PC-9 (cell line): ENCODE data around the gene TMEM253. TPM values are rescaled to one million over a fixed set of nuclear protein-coding genes. Genes with fewer than 3 reads are reported as not detected.

Experiments used
- BruUV-seq: library from RNA; stranded (reverse); fragments of 400-500 nt; replicated peaks from 2 replicates; lab custom pipeline; 2021; lab: Mats Ljungman, UMichigan
- CTCF ChIA-PET: fragments of 300-600 bp; sonication (Branson Sonifier 250); formaldehyde crosslinking; loops from one replicate; lab custom pipeline; 2022; ENCODE audit warnings: antibody characterized with exemption; lab: Charles Lee
- POLR2A ChIA-PET: fragments of 300-600 bp; sonication (Branson Sonifier 250); formaldehyde crosslinking; loops from one replicate; lab custom pipeline; 2022; ENCODE audit warnings: antibody characterized with exemption; ENCODE audit not compliant: unreplicated experiment; lab: Charles Lee
- DNase-seq, 2 experiments: peaks; one replicate each; pipeline versions ENCODE4 v3.0.0 to v3.0.0-alpha.2; 2015 to 2022; ENCODE audit warnings: mixed read lengths in 1 of 2
- H2AFZ ChIP-seq: fragments of 200-600 bp; sonication (generic); 2 replicates; pipeline ENCODE4 v1.8.1; 2017; ENCODE audit warnings: antibody characterized with exemption
- H3F3A ChIP-seq: fragments of 200-600 bp; sonication (generic); 2 replicates; pipeline ENCODE4 v1.8.1; 2017; ENCODE audit warnings: antibody characterized with exemption, mild to moderate bottlenecking, low read depth; ENCODE audit not compliant: insufficient read depth
- H3K27ac ChIP-seq: fragments of 200-600 bp; sonication (generic); 2 replicates; pipeline ENCODE4 v1.6.1; 2016; ENCODE audit warnings: mixed run types
- H3K27me3 ChIP-seq: fragments of 200-600 bp; sonication (generic); 2 replicates; pipeline ENCODE4 v1.6.1; 2016; ENCODE audit warnings: low read depth, mixed run types; ENCODE audit not compliant: insufficient read depth
- H3K36me3 ChIP-seq: fragments of 200-600 bp; sonication (generic); 2 replicates; pipeline ENCODE4 v1.6.1; 2016; ENCODE audit warnings: low read depth, mixed run types
- H3K4me1 ChIP-seq: fragments of 200-600 bp; sonication (generic); replicated peaks from 2 replicates; pipeline ENCODE4 v1.6.1; 2016; ENCODE audit warnings: mixed run types; ENCODE audit not compliant: insufficient read depth
- H3K4me2 ChIP-seq: fragments of 200-600 bp; sonication (generic); 2 replicates; pipeline ENCODE4 v1.6.1; 2017; ENCODE audit warnings: mixed run types
- H3K4me3 ChIP-seq: fragments of 200-600 bp; sonication (generic); 2 replicates; pipeline ENCODE4 v1.6.1; 2016; ENCODE audit warnings: mixed run types
- H3K79me2 ChIP-seq: fragments of 200-600 bp; sonication (generic); 2 replicates; pipeline ENCODE4 v1.6.1; 2017; ENCODE audit warnings: low read depth, mixed run types
- H3K9me2 ChIP-seq: fragments of 200-600 bp; sonication (generic); 2 replicates; pipeline ENCODE4 v1.8.1; 2017; ENCODE audit warnings: mild to moderate bottlenecking; ENCODE audit not compliant: insufficient read depth
- H3K9me3 ChIP-seq: fragments of 200-600 bp; sonication (generic); 2 replicates; pipeline ENCODE4 v1.8.1; 2016; ENCODE audit warnings: low read depth; ENCODE audit not compliant: insufficient read depth
- H4K20me1 ChIP-seq: fragments of 200-600 bp; sonication (generic); 2 replicates; pipeline ENCODE4 v1.8.1; 2017; ENCODE audit not compliant: insufficient read depth
- EZH2 ChIP-seq: fragments of 200-600 bp; sonication (generic); IDR thresholded peaks from 2 replicates; pipeline ENCODE4 v1.8.0; 2017; ENCODE audit warnings: antibody characterized with exemption, low read depth
- intact Hi-C: fragments of 100-400 bp; cut with micrococcal nuclease; formaldehyde crosslinking; loops from one replicate; pipeline ENCODE4 v1.10.0; 2022; ENCODE audit not compliant: unreplicated experiment
- total RNA-seq: library from RNA; stranded (reverse); gene quantifications from 2 replicates; pipeline ENCODE4 v1.2.3, GENCODE V29; 2021
- TF ChIP-seq, protein P1 (sequence below): fragments of 200-600 bp; sonication (generic); conservative IDR thresholded peaks from 2 replicates; pipeline ENCODE4 v1.6.1; 2017; ENCODE audit warnings: mixed run types, antibody characterized with exemption, mild to moderate bottlenecking, moderate library complexity

The TMEM253 gene
- total RNA-seq, 1 experiment from 2014 or later, result 1.4 TPM

- Histone ChIP-seq H3K27ac (no peak overlapping the region), H3K36me3 (no peaks in the 10 kb centered on the region), H3K9me3 (no peaks in the 10 kb centered on the region), H3K79me2 (no peaks in the 10 kb centered on the region), H3K4me1 (no peaks in the 10 kb centered on the region), H3K4me3 (no peak overlapping the region), H3K4me2 (no peak overlapping the region), H3F3A (peaks cover 7% of the 10 kb centered on the region; the same call in 1 of the 2 replicates), H3K27me3 (no peaks in the 10 kb centered on the region), H3K9me2 (no peaks in the 10 kb centered on the region), H4K20me1 (no peaks in the 10 kb centered on the region), H2AFZ (no peak overlapping the region)
- TF ChIP-seq, protein P1, sequence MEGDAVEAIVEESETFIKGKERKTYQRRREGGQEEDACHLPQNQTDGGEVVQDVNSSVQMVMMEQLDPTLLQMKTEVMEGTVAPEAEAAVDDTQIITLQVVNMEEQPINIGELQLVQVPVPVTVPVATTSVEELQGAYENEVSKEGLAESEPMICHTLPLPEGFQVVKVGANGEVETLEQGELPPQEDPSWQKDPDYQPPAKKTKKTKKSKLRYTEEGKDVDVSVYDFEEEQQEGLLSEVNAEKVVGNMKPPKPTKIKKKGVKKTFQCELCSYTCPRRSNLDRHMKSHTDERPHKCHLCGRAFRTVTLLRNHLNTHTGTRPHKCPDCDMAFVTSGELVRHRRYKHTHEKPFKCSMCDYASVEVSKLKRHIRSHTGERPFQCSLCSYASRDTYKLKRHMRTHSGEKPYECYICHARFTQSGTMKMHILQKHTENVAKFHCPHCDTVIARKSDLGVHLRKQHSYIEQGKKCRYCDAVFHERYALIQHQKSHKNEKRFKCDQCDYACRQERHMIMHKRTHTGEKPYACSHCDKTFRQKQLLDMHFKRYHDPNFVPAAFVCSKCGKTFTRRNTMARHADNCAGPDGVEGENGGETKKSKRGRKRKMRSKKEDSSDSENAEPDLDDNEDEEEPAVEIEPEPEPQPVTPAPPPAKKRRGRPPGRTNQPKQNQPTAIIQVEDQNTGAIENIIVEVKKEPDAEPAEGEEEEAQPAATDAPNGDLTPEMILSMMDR, result no peak
- TF ChIP-seq EZH2, result no peak
- no peak for DNase-seq
- intact Hi-C loops, result no loop called here
- CTCF ChIA-PET, result no interaction called here
- BruUV-seq, result no TSS peak
- POLR2A ChIA-PET, result no interaction called here
Measured at GRCh38 chr14:21091821-21092272, 9.0 kb upstream of the TMEM253 start.

DNA sequence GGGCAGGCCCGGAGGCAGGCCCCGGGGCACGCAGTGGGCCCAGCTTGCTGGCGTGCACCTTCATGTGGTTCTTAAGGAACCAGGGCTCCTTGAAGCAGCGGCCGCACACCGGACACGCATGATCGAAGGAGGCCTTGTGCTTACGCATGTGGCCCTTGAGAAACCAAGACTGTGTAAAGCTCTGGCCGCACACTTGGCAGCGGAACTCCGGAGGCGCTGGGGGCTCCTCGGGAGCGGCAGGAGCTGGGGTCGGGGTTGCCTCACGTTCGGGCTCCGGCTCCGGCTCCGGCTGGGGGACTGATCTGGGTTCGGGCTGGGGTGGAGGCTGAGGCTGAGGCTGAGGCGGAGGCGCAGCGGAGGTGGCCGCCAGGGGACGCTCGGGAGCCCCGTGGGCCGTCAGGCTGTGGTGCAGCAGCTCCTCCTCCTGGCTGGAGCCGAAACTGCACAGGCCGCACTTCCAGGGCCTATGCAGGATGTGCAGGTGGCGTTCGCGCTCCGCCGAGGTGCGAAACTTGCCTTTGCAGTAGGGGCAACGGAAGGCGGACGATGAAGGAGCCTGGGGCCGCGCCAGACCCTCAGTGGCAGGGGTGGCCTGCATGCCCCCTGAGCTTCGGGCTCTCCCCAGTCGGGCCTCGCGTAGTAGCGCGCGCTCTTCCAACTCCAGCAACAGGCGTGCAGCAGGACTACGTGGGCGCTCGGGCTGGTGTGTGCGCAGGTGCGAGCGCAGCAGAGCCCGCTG is 8.4 kb upstream of the TMEM253 start:
- Histone ChIP-seq H3K9me2 (no peaks in the 10 kb centered on the region), H3K79me2 (no peaks in the 10 kb centered on the region), H3K4me2 (no peak overlapping the region), H2AFZ (no peak overlapping the region), H3K27ac (no peak overlapping the region), H3F3A (peaks cover 13% of the 10 kb centered on the region; the same call in 1 of the 2 replicates), H3K4me3 (no peak overlapping the region), H3K36me3 (no peaks in the 10 kb centered on the region), H3K4me1 (no peaks in the 10 kb centered on the region), H3K9me3 (no peaks in the 10 kb centered on the region), H3K27me3 (no peaks in the 10 kb centered on the region), H4K20me1 (no peaks in the 10 kb centered on the region)
- BruUV-seq, result no TSS peak
- CTCF ChIA-PET, result no interaction called here
- POLR2A ChIA-PET, result no interaction called here
- no peak for TF ChIP-seq EZH2
- TF ChIP-seq, protein P1, result peak; percentile 94
- DNase-seq, result peak in 1 of 2 experiments; percentile 55
- intact Hi-C loops, result no loop called here

GRCh38 chr14:21093018-21093417 is 7.8 kb upstream of the TMEM253 start:
- no peak overlapping the region for H2AFZ ChIP-seq
- H4K20me1 ChIP-seq, result no peaks in the 10 kb centered on the region
- H3K79me2 ChIP-seq, result no peaks in the 10 kb centered on the region
- H3K4me1 ChIP-seq, result no peaks in the 10 kb centered on the region
- no peaks in the 10 kb centered on the region for H3K9me3 ChIP-seq
- no peaks in the 10 kb centered on the region for H3K9me2 ChIP-seq
- TF ChIP-seq, protein P1, result no peak
- no peak for TF ChIP-seq EZH2
- ChIA-PET POLR2A (no interaction called here), CTCF (no interaction called here)
- H3K36me3 ChIP-seq, result no peaks in the 10 kb centered on the region
- H3K4me2 ChIP-seq, result no peak overlapping the region
- no peak overlapping the region for H3K27ac ChIP-seq
- no peak for DNase-seq
- BruUV-seq, result no TSS peak
- H3F3A ChIP-seq, result peaks cover 14% of the 10 kb centered on the region; the same call in 1 of the 2 replicates
- no peaks in the 10 kb centered on the region for H3K27me3 ChIP-seq
- no peak overlapping the region for H3K4me3 ChIP-seq
- intact Hi-C loops, result no loop called here
